ENCODE data around the gene ZNF865. TPM values are rescaled to one million over a fixed set of nuclear protein-coding genes. Genes with fewer than 3 reads are reported as not detected.

Gene ZNF865
- polyA plus RNA-seq, 1 experiment, result 0.88 TPM

- ChIA-PET POLR2A (no interaction called here), CTCF (no interaction called here)
These were observed 2.3 kb upstream of the ZNF865 start for GRCh38 chr19:55603115-55603514.

DNA sequence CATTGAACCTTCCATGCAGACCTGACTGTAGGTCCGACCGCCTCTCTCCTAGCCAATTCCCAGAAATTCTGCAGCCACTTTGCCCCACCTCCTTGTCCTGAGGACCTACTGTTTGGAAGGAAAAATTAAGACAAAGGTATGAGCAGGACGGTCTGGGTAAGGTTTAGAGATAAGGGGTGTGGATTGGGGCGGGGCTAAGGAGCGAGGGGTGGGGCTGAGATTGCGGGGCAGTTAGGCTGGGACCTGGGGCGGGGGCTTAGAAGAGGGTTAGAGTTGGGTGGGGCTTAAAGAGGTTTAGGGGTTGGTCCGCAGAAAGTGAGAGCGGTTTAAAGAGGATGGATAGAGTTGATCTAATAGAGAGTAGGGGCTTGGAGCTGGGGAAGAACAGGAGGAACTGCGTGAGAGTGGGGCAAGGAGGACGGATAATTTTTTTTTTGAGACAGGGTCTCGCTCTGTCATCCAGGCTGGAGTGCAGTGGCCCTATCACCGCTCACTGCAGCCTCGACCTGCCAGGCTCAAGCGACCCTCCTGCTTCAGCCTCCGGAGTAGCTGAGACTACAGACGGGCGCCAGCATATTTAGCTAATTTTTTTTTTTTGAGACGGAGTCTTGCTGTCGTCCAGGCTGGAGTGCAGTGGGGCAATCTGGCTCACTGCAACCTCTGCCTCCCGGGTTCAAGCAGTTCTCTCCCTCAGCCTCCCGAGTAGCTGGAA lies 1.7 kb upstream of the ZNF865 start:
- Histone ChIP-seq H3K27me3 (ENCODE audit: control insufficient read depth, insufficient read depth, low read length) (no peaks in the 10 kb centered on the region), H3K27ac (ENCODE audit: low read depth, low read length) (peak overlapping the region; percentile 88), H3K4me3 (ENCODE audit: low read depth, low read length) (no peak overlapping the region), H3K9me3 (ENCODE audit: control insufficient read depth, insufficient read depth, low read length) (peaks cover 13% of the 10 kb centered on the region; the same call in 1 of the 2 replicates)
- POLR2A ChIA-PET, result interaction anchor here (0.6 to 1.2 kb wide), 2 partner anchors 27 to 31 kb away, joined by 5 to 10 read pairs; no protein-coding TSS in a partner anchor
- DNase-seq (ENCODE audit: low read depth, low spot score), result no peak
- TF ChIP-seq, protein P1, sequence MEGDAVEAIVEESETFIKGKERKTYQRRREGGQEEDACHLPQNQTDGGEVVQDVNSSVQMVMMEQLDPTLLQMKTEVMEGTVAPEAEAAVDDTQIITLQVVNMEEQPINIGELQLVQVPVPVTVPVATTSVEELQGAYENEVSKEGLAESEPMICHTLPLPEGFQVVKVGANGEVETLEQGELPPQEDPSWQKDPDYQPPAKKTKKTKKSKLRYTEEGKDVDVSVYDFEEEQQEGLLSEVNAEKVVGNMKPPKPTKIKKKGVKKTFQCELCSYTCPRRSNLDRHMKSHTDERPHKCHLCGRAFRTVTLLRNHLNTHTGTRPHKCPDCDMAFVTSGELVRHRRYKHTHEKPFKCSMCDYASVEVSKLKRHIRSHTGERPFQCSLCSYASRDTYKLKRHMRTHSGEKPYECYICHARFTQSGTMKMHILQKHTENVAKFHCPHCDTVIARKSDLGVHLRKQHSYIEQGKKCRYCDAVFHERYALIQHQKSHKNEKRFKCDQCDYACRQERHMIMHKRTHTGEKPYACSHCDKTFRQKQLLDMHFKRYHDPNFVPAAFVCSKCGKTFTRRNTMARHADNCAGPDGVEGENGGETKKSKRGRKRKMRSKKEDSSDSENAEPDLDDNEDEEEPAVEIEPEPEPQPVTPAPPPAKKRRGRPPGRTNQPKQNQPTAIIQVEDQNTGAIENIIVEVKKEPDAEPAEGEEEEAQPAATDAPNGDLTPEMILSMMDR (IDR thresholded peaks at IDR 0.05; ENCODE audit: low read depth, low read length), result no peak
- CTCF ChIA-PET, result interaction anchor here (3.8 kb wide), 1 partner anchor 136 kb away, joined by 17 read pairs; no protein-coding TSS in a partner anchor

More at GRCh38 chr19:55603115-55603514, 2.3 kb upstream of the ZNF865 start:
- DNase-seq (ENCODE audit: low read depth, low spot score), result no peak
- no peak overlapping the region for H3K4me3 ChIP-seq (ENCODE audit: low read depth, low read length)
- peaks cover 13% of the 10 kb centered on the region; the same call in 1 of the 2 replicates for H3K9me3 ChIP-seq (ENCODE audit: control insufficient read depth, insufficient read depth, low read length)
- H3K27me3 ChIP-seq (ENCODE audit: control insufficient read depth, insufficient read depth, low read length), result no peaks in the 10 kb centered on the region
- no peak overlapping the region for H3K27ac ChIP-seq (ENCODE audit: low read depth, low read length)
- TF ChIP-seq, protein P1 (IDR thresholded peaks at IDR 0.05; ENCODE audit: low read depth, low read length), result no peak

DNA sequence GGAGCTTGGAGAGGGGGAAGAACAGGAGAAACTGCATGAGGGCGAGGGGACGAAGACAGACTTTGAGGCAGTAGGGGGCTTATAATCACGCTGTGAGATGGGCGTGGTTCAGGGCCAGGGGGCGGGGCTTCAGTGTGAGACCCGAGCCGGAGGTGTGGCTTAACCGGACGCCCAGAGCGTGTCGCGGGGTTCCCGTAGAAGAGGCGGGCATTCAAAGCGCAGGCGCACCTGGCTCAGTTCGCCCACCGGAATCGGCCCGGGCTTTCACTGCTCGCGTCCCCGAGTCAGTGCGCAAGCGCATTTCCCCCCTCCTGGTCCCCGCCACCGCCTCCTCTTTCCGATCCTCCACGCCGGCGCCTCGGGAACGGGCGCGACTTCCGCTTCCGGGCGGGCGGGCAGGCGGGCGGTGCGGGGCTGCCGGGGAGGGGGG lies 225 bp upstream of the ZNF865 start:
- H3K27ac ChIP-seq (ENCODE audit: low read depth, low read length), result peak overlapping the region; percentile 88
- TF ChIP-seq, protein P1 (IDR thresholded peaks at IDR 0.05; ENCODE audit: low read depth, low read length), result no peak
- ChIA-PET POLR2A (interaction anchor here (0.6 to 1.2 kb wide), 7 partner anchors 21 to 120 kb away, joined by 3 to 5 read pairs (median 4); partner anchors contain the start of gene NAT14), CTCF (interaction anchor here (0.7 to 3.8 kb wide), 12 partner anchors 15 to 187 kb away, joined by 3 to 29 read pairs (median 8); no protein-coding TSS in a partner anchor)
- peak overlapping the region; percentile 73 for H3K4me3 ChIP-seq (ENCODE audit: low read depth, low read length)
- peak; percentile 94 for DNase-seq (ENCODE audit: low read depth, low spot score)
- H3K27me3 ChIP-seq (ENCODE audit: control insufficient read depth, insufficient read depth, low read length), result no peaks in the 10 kb centered on the region
- peaks cover 18% of the 10 kb centered on the region for H3K9me3 ChIP-seq (ENCODE audit: control insufficient read depth, insufficient read depth, low read length)

DNA sequence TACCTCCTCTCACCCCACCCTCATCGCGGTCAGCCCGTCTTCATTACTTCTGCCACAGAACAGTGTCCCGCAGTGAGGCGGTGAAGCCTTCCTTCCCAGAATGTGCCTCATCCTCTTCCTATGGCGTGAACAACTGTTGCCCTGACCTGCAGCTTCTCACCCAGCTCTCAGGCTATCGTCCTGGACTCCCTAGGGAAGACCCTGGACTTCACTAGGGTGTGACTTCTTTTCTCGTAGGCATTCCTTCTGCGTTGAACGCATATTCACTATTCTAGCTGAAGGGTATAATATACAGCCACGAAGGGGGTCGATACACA lies 982 bp downstream of the ZNF865 start:
- H3K4me3 ChIP-seq (ENCODE audit: low read depth, low read length), result peak overlapping the region; percentile 73
- TF ChIP-seq, protein P1 (IDR thresholded peaks at IDR 0.05; ENCODE audit: low read depth, low read length), result no peak
- CTCF ChIA-PET, result interaction anchor here (0.5 to 3.8 kb wide), 25 partner anchors 9 to 466 kb away, joined by 3 to 29 read pairs (median 5); partner anchors contain the start of gene ZNF784
- H3K27me3 ChIP-seq (ENCODE audit: control insufficient read depth, insufficient read depth, low read length), result no peaks in the 10 kb centered on the region
- H3K9me3 ChIP-seq (ENCODE audit: control insufficient read depth, insufficient read depth, low read length), result peaks cover 18% of the 10 kb centered on the region
- POLR2A ChIA-PET, result interaction anchor here (1.0 to 1.2 kb wide), 3 partner anchors 18 to 145 kb away, joined by 3 to 4 read pairs (median 4); partner anchors contain the start of genes ISOC2 and ZNF784
- H3K27ac ChIP-seq (ENCODE audit: low read depth, low read length), result no peak overlapping the region
- DNase-seq (ENCODE audit: low read depth, low spot score), result no peak

GRCh38 chr19:55606817-55607216 lies 1.4 kb downstream of the ZNF865 start:
- TF ChIP-seq, protein P1 (IDR thresholded peaks at IDR 0.05; ENCODE audit: low read depth, low read length), result no peak
- DNase-seq (ENCODE audit: low read depth, low spot score), result no peak
- ChIA-PET POLR2A (interaction anchor here (1.0 to 1.1 kb wide), 2 partner anchors 18 to 145 kb away, joined by 3 to 4 read pairs; partner anchors contain the start of genes ISOC2 and ZNF784), CTCF (interaction anchor here (0.5 to 3.8 kb wide), 24 partner anchors 9 to 466 kb away, joined by 3 to 29 read pairs (median 5); partner anchors contain the start of gene ZNF784)
- peaks cover 18% of the 10 kb centered on the region for H3K9me3 ChIP-seq (ENCODE audit: control insufficient read depth, insufficient read depth, low read length)
- H3K27ac ChIP-seq (ENCODE audit: low read depth, low read length), result no peak overlapping the region
- H3K27me3 ChIP-seq (ENCODE audit: control insufficient read depth, insufficient read depth, low read length), result no peaks in the 10 kb centered on the region
- H3K4me3 ChIP-seq (ENCODE audit: low read depth, low read length), result peak overlapping the region; percentile 73

Measured in AG04450 (cell line).